Activated CD4-positive, alpha-beta T cell treated with anti-CD3 and anti-CD28 coated beads for 48 hours (primary cell): ENCODE data around the gene POU6F2.
"Not testable (repeated sequence)": the region's sequence is repeated elsewhere in the genome, so short reads cannot be mapped to it uniquely, and the experiment has no call there.

Source experiments
- DNase-seq: peaks from one replicate; pipeline ENCODE4 v3.0.0-alpha.2; 2020

Gene POU6F2

GRCh38 chr7:39360766-39361165, 383.1 kb downstream of the POU6F2 start:
- DNase-seq = no peak

GRCh38 chr7:39365751-39366295, 388.1 kb downstream of the POU6F2 start:
- no peak for DNase-seq

GRCh38 chr7:39367451-39367850, 389.7 kb downstream of the POU6F2 start:
- no peak for DNase-seq

GRCh38 chr7:39367943-39368342, 390.2 kb downstream of the POU6F2 start:
- DNase-seq = no peak

GRCh38 chr7:39372383-39372782, 394.7 kb downstream of the POU6F2 start:
- DNase-seq = no peak

GRCh38 chr7:39374436-39375040, 396.8 kb downstream of the POU6F2 start:
- no peak for DNase-seq

GRCh38 chr7:39375047-39375873, 397.6 kb downstream of the POU6F2 start:
- no peak for DNase-seq

GRCh38 chr7:39375874-39376190, 398.1 kb downstream of the POU6F2 start:
- no peak for DNase-seq

- DNase-seq = not testable (repeated sequence)
Measured at GRCh38 chr7:39376881-39377280, 399.2 kb downstream of the POU6F2 start.

- no peak for DNase-seq
Measured at GRCh38 chr7:39379416-39379815, 401.7 kb downstream of the POU6F2 start.

- DNase-seq = no peak
Measured at GRCh38 chr7:39383136-39383535, 405.4 kb downstream of the POU6F2 start.

- DNase-seq = no peak
Measured at GRCh38 chr7:39384386-39384785, 406.7 kb downstream of the POU6F2 start.

- no peak for DNase-seq
Measured at GRCh38 chr7:39386718-39387117, 409.0 kb downstream of the POU6F2 start.

- no peak for DNase-seq
Measured at GRCh38 chr7:39392151-39392550, 414.4 kb downstream of the POU6F2 start.

GRCh38 chr7:39394105-39394680, 416.5 kb downstream of the POU6F2 start:
- no peak for DNase-seq

- DNase-seq = no peak
Measured at GRCh38 chr7:39399458-39399857, 421.7 kb downstream of the POU6F2 start.

GRCh38 chr7:39399986-39400385, 422.3 kb downstream of the POU6F2 start:
- no peak for DNase-seq

- DNase-seq = no peak
Measured at GRCh38 chr7:39400836-39401235, 423.1 kb downstream of the POU6F2 start.

- DNase-seq = no peak
Measured at GRCh38 chr7:39402034-39402433, 424.3 kb downstream of the POU6F2 start.

- DNase-seq = no peak
Measured at GRCh38 chr7:39404907-39405306, 427.2 kb downstream of the POU6F2 start.

- no peak for DNase-seq
Measured at GRCh38 chr7:39405581-39405980, 427.9 kb downstream of the POU6F2 start.

- no peak for DNase-seq
Measured at GRCh38 chr7:39406467-39406866, 428.8 kb downstream of the POU6F2 start.

GRCh38 chr7:39407137-39407536, 429.4 kb downstream of the POU6F2 start:
- no peak for DNase-seq

GRCh38 chr7:39407723-39408122, 430.0 kb downstream of the POU6F2 start:
- no peak for DNase-seq
